ENCODE results near the gene IPO11.

GRCh38 chr5:62623271-62623670 is 210.7 kb downstream of the IPO11 start:
- TF ChIP-seq CTCF (conservative IDR thresholded peaks at IDR 0.05; ENCODE audit: low read depth, low read length) (no peak), EZH2 (IDR thresholded peaks at IDR 0.05; ENCODE audit: low read length, unreplicated experiment) (no peak)
